GM12878 (cell line): ENCODE results near the gene PGK2. TPM values are rescaled to one million over a fixed set of nuclear protein-coding genes. Genes with fewer than 3 reads are reported as not detected.

Source experiments
- ATAC-seq: fragments of 200-7000 bp; cut with Tn5 transposase; 3 replicates; pipeline ENCODE4 v1.9.1; 2020; ENCODE audit warnings: mild to moderate bottlenecking, moderate library complexity
- BruUV-seq: library from RNA; stranded (reverse); fragments of 400-500 nt; replicated peaks from 2 replicates; lab custom pipeline; 2021; lab: Mats Ljungman, UMichigan
- CTCF ChIA-PET: fragments of 300-600 bp; sonication (Branson Sonifier 250); formaldehyde crosslinking; extraction: SDS; loops from one replicate; lab custom pipeline; 2021; ENCODE audit warnings: inconsistent platforms; lab: Yijun Ruan, JAX
- POLR2A ChIA-PET: fragments of 350-600 bp; formaldehyde crosslinking; extraction: SDS; loops from one replicate; lab custom pipeline; 2021; ENCODE audit warnings: inconsistent platforms; lab: Charles Lee
- RAD21 ChIA-PET: fragments of 300-600 bp; sonication (Branson Sonifier 250); formaldehyde crosslinking; loops from one replicate; lab custom pipeline; 2023; ENCODE audit warnings: antibody characterized with exemption; ENCODE audit not compliant: unreplicated experiment; lab: Charles Lee
- SMC1A ChIA-PET: fragments of 300-600 bp; sonication (Branson Sonifier 250); formaldehyde crosslinking; loops from one replicate; lab custom pipeline; 2023; ENCODE audit not compliant: unreplicated experiment, uncharacterized antibody; lab: Charles Lee
- DNase-seq: peaks from one replicate; pipeline ENCODE4 v3.0.0-alpha.2; 2011; ENCODE audit warnings: low read depth, low spot score
- FAIRE-seq: peaks from 3 replicates; lab custom pipeline; 2011; peaks lifted over from hg19 to GRCh38; lab: Jason Lieb, UNC
- H2AFZ ChIP-seq: 2 replicates; pipeline ENCODE4 v1.6.0; 2011; ENCODE audit warnings: low read depth, low read length, control low read depth; ENCODE audit not compliant: control insufficient read depth
- H3K27ac ChIP-seq: 2 replicates; pipeline ENCODE4 v1.5.1; 2011; ENCODE audit warnings: control low read depth; ENCODE audit not compliant: control insufficient read depth, insufficient read depth
- H3K27me3 ChIP-seq, 2 experiments: replicated peaks in 1 of 2; 2 replicates each; pipeline versions ENCODE4 v1.6.0 to v1.6.1; 2011; ENCODE audit warnings: low read length in 1 of 2; ENCODE audit not compliant: control insufficient read depth in 2 of 2, insufficient read depth in 2 of 2
- H3K36me3 ChIP-seq, 2 experiments: 2 replicates each; pipeline ENCODE4 v1.5.1; 2011; ENCODE audit warnings: low read length in 1 of 2; ENCODE audit not compliant: control insufficient read depth in 2 of 2, insufficient read depth in 2 of 2
- H3K4me1 ChIP-seq: 2 replicates; pipeline ENCODE4 v1.6.1; 2011; ENCODE audit warnings: mild to moderate bottlenecking, low read length, moderate library complexity, mixed read lengths; ENCODE audit not compliant: control insufficient read depth, insufficient read depth
- H3K4me2 ChIP-seq: 2 replicates; pipeline ENCODE4 v1.6.0; 2011; ENCODE audit warnings: control low read depth; ENCODE audit not compliant: control insufficient read depth, insufficient read depth
- H3K4me3 ChIP-seq: fragments of 200-600 bp; sonication (generic); 2 replicates; pipeline ENCODE4 v1.5.1; 2016
- H3K79me2 ChIP-seq: 2 replicates; pipeline ENCODE4 v1.6.0; 2011; ENCODE audit warnings: low read length; ENCODE audit not compliant: control insufficient read depth, insufficient read depth
- H3K9ac ChIP-seq: 2 replicates; pipeline ENCODE4 v1.8.0; 2011; ENCODE audit warnings: low read length, control low read depth, mixed read lengths; ENCODE audit not compliant: control insufficient read depth, insufficient read depth
- H3K9me3 ChIP-seq: replicated peaks from 3 replicates; pipeline ENCODE4 v1.5.1; 2011; ENCODE audit warnings: mild to moderate bottlenecking, low read length; ENCODE audit not compliant: control insufficient read depth, insufficient read depth
- H4K20me1 ChIP-seq: 2 replicates; pipeline ENCODE4 v1.6.0; 2011; ENCODE audit not compliant: control insufficient read depth, insufficient read depth
- NFXL1 ChIP-seq: fragments of 450-650 bp; IDR thresholded peaks from 2 replicates; pipeline ENCODE4 v1.6.1; 2017; ENCODE audit warnings: antibody characterized with exemption, mild to moderate bottlenecking, borderline replicate concordance
- WGBS: methylation state at CpG from one replicate; pipeline ENCODE4 v1.1.6; 2016; ENCODE audit warnings: low lambda C conversion rate; ENCODE audit not compliant: insufficient replicate concordance, insufficient coverage; ENCODE audit errors: missing lambda C conversion rate; 5-methylcytosine and 5-hydroxymethylcytosine counted together
- in situ Hi-C: fragments of 300-500 bp; cut with MboI; formaldehyde crosslinking; loops from 9 replicates; pipeline ENCODE4 v1.14.3; 2018; ENCODE audit warnings: mixed read lengths
- intact Hi-C: fragments of 100-400 bp; cut with micrococcal nuclease; formaldehyde crosslinking; loops from one replicate; pipeline ENCODE4 v1.14.2; 2022; ENCODE audit not compliant: unreplicated experiment
- polyA plus RNA-seq, 11 experiments: library from polyadenylated mRNA; depleted of rRNA in 4 of 11; unstranded in 6 of 11; stranded (reverse) in 5 of 11; fragments of >200 nt; fragmentation: Nextera tagmentation in 4 of 11; fragmentation: Illumina TruSeq in 1 of 11; extraction: Ambion mirVana in 4 of 11; extraction: Trizol in 1 of 11; gene quantifications; 1 replicate in 1 of 11; 2 replicates in 10 of 11; pipeline versions ENCODE4 v1.2.1 to v1.2.3, GENCODE V29; 2011 to 2016; ENCODE audit warnings: inconsistent platforms in 2 of 11, missing spikeins in 2 of 11, low read depth in 1 of 11
- total RNA-seq, 4 experiments: library from RNA; depleted of rRNA in 3 of 4; stranded (reverse); fragments of >200 nt in 3 of 4; fragmentation: Illumina TruSeq in 1 of 4; extraction: Trizol in 1 of 4; gene quantifications; 2 replicates each; pipeline versions ENCODE4 v1.2.1 to v1.2.3, GENCODE V29; 2013 to 2021

PGK2 gene
- total and polyA plus RNA-seq, 10 of the 15 experiments (the other 5 are each of a cell fraction or from before 2014, with no cell fraction given): not detected

- no peaks in the 10 kb centered on the region for H3K4me1 ChIP-seq
- FAIRE-seq (no peak), DNase-seq (no peak), ATAC-seq (no peak)
- H3K4me2 ChIP-seq: no peak overlapping the region
- intact Hi-C loops (no loop called here), in situ Hi-C loops (no loop called here)
- TF ChIP-seq NFXL1: no peak
- WGBS: 18% methylated on average over 4 of the region's 4 CpGs
- SMC1A ChIA-PET: no interaction called here
- RAD21 ChIA-PET: no interaction called here
- no peaks in the 10 kb centered on the region for H3K36me3 ChIP-seq
- no peaks in the 10 kb centered on the region for H3K9me3 ChIP-seq
- no peak overlapping the region for H2AFZ ChIP-seq
- no TSS peak for BruUV-seq
- H3K9ac ChIP-seq: no peak overlapping the region
- POLR2A ChIA-PET: no interaction called here
- no peaks in the 10 kb centered on the region for H3K79me2 ChIP-seq
- no peak overlapping the region for H3K4me3 ChIP-seq
- H3K27me3 ChIP-seq: no peaks in the 10 kb centered on the region
- no peak overlapping the region for H3K27ac ChIP-seq
- CTCF ChIA-PET: interaction anchor here (1.6 kb wide), 1 partner anchor 11 kb away, joined by 3 read pairs; no protein-coding TSS in a partner anchor
- H4K20me1 ChIP-seq: no peaks in the 10 kb centered on the region
Observed at GRCh38 chr6:49736017-49736508, 51.0 kb downstream of the PGK2 start.

Other genes starting within 250 kb of the PGK2 start
Only the 7 nearest of the 8 such genes appear.
- gene RHAG, start 150.4 kb downstream of the PGK2 start, total RNA-seq (2014; rRNA removed): not detected in 2 replicates
- gene RHAG, start 150.4 kb downstream of the PGK2 start, total RNA-seq (2014; rRNA removed; fragmentation: Illumina TruSeq; extraction: Trizol): not detected in 2 replicates
- 0.18 and 0.32 TPM in 2 replicates for gene RHAG, start 150.4 kb downstream of the PGK2 start, total RNA-seq (2021)
- gene RHAG, start 150.4 kb downstream of the PGK2 start, polyA plus RNA-seq (2011; rRNA removed): 0.04 TPM in 1 of 2 replicates, not detected in the other
- gene RHAG, start 150.4 kb downstream of the PGK2 start, polyA plus RNA-seq (2014; fragmentation: Illumina TruSeq; extraction: Trizol): not detected in 2 replicates
- under 1 TPM; 0.08 to 0.11 TPM for gene RHAG, start 150.4 kb downstream of the PGK2 start, polyA plus RNA-seq (2014; fragmentation: Nextera tagmentation; extraction: Ambion mirVana)
- 0.06 TPM in 1 of 2 replicates, not detected in the other for gene RHAG, start 150.4 kb downstream of the PGK2 start, polyA plus RNA-seq (2014; rRNA removed)
- gene RHAG, start 150.4 kb downstream of the PGK2 start, polyA plus RNA-seq (2016; fragmentation: Nextera tagmentation; extraction: Ambion mirVana): not detected
- gene CRISP2, start 73.7 kb downstream of the PGK2 start, total RNA-seq (2014; rRNA removed): not detected in 2 replicates
- not detected in 2 replicates for gene CRISP2, start 73.7 kb downstream of the PGK2 start, total RNA-seq (2014; rRNA removed; fragmentation: Illumina TruSeq; extraction: Trizol)
- not detected in 2 replicates for gene CRISP2, start 73.7 kb downstream of the PGK2 start, total RNA-seq (2021)
- not detected in 2 replicates for gene CRISP2, start 73.7 kb downstream of the PGK2 start, polyA plus RNA-seq (2011; rRNA removed)
- not detected in 2 replicates for gene CRISP2, start 73.7 kb downstream of the PGK2 start, polyA plus RNA-seq (2014; fragmentation: Illumina TruSeq; extraction: Trizol)
- gene CRISP2, start 73.7 kb downstream of the PGK2 start, polyA plus RNA-seq (2014; fragmentation: Nextera tagmentation; extraction: Ambion mirVana): not detected
- not detected in 2 replicates for gene CRISP2, start 73.7 kb downstream of the PGK2 start, polyA plus RNA-seq (2014; rRNA removed)
- gene CRISP2, start 73.7 kb downstream of the PGK2 start, polyA plus RNA-seq (2016; fragmentation: Nextera tagmentation; extraction: Ambion mirVana): not detected
- not detected in 2 replicates for gene CRISP3, start 42.9 kb downstream of the PGK2 start, total RNA-seq (2014; rRNA removed)
- not detected in 2 replicates for gene CRISP3, start 42.9 kb downstream of the PGK2 start, total RNA-seq (2014; rRNA removed; fragmentation: Illumina TruSeq; extraction: Trizol)
- not detected in 2 replicates for gene CRISP3, start 42.9 kb downstream of the PGK2 start, total RNA-seq (2021)
- gene CRISP3, start 42.9 kb downstream of the PGK2 start, polyA plus RNA-seq (2011; rRNA removed): not detected in 2 replicates
- gene CRISP3, start 42.9 kb downstream of the PGK2 start, polyA plus RNA-seq (2014; fragmentation: Illumina TruSeq; extraction: Trizol): not detected in 2 replicates
- not detected for gene CRISP3, start 42.9 kb downstream of the PGK2 start, polyA plus RNA-seq (2014; fragmentation: Nextera tagmentation; extraction: Ambion mirVana)
- gene CRISP3, start 42.9 kb downstream of the PGK2 start, polyA plus RNA-seq (2014; rRNA removed): not detected in 2 replicates
- gene CRISP3, start 42.9 kb downstream of the PGK2 start, polyA plus RNA-seq (2016; fragmentation: Nextera tagmentation; extraction: Ambion mirVana): not detected
- gene CRISP1, start 79.2 kb upstream of the PGK2 start, total RNA-seq (2014; rRNA removed): not detected in 2 replicates
- not detected in 2 replicates for gene CRISP1, start 79.2 kb upstream of the PGK2 start, total RNA-seq (2014; rRNA removed; fragmentation: Illumina TruSeq; extraction: Trizol)
- not detected in 2 replicates for gene CRISP1, start 79.2 kb upstream of the PGK2 start, total RNA-seq (2021)
- gene CRISP1, start 79.2 kb upstream of the PGK2 start, polyA plus RNA-seq (2011; rRNA removed): not detected in 2 replicates
- not detected in 2 replicates for gene CRISP1, start 79.2 kb upstream of the PGK2 start, polyA plus RNA-seq (2014; fragmentation: Illumina TruSeq; extraction: Trizol)
- gene CRISP1, start 79.2 kb upstream of the PGK2 start, polyA plus RNA-seq (2014; fragmentation: Nextera tagmentation; extraction: Ambion mirVana): not detected
- not detected in 2 replicates for gene CRISP1, start 79.2 kb upstream of the PGK2 start, polyA plus RNA-seq (2014; rRNA removed)
- not detected for gene CRISP1, start 79.2 kb upstream of the PGK2 start, polyA plus RNA-seq (2016; fragmentation: Nextera tagmentation; extraction: Ambion mirVana)
- gene DEFB114, start 176.9 kb upstream of the PGK2 start, total RNA-seq (2014; rRNA removed): not detected in 2 replicates
- gene DEFB114, start 176.9 kb upstream of the PGK2 start, total RNA-seq (2014; rRNA removed; fragmentation: Illumina TruSeq; extraction: Trizol): not detected in 2 replicates
- not detected in 2 replicates for gene DEFB114, start 176.9 kb upstream of the PGK2 start, total RNA-seq (2021)
- not detected in 2 replicates for gene DEFB114, start 176.9 kb upstream of the PGK2 start, polyA plus RNA-seq (2011; rRNA removed)
- gene DEFB114, start 176.9 kb upstream of the PGK2 start, polyA plus RNA-seq (2014; fragmentation: Illumina TruSeq; extraction: Trizol): not detected in 2 replicates
- gene DEFB114, start 176.9 kb upstream of the PGK2 start, polyA plus RNA-seq (2014; fragmentation: Nextera tagmentation; extraction: Ambion mirVana): not detected
- gene DEFB114, start 176.9 kb upstream of the PGK2 start, polyA plus RNA-seq (2014; rRNA removed): not detected in 2 replicates
- not detected for gene DEFB114, start 176.9 kb upstream of the PGK2 start, polyA plus RNA-seq (2016; fragmentation: Nextera tagmentation; extraction: Ambion mirVana)
- not detected in 2 replicates for gene DEFB113, start 182.3 kb upstream of the PGK2 start, total RNA-seq (2014; rRNA removed)
- gene DEFB113, start 182.3 kb upstream of the PGK2 start, total RNA-seq (2014; rRNA removed; fragmentation: Illumina TruSeq; extraction: Trizol): not detected in 2 replicates
- gene DEFB113, start 182.3 kb upstream of the PGK2 start, total RNA-seq (2021): not detected in 2 replicates
- gene DEFB113, start 182.3 kb upstream of the PGK2 start, polyA plus RNA-seq (2011; rRNA removed): not detected in 2 replicates
- gene DEFB113, start 182.3 kb upstream of the PGK2 start, polyA plus RNA-seq (2014; fragmentation: Illumina TruSeq; extraction: Trizol): not detected in 2 replicates
- not detected for gene DEFB113, start 182.3 kb upstream of the PGK2 start, polyA plus RNA-seq (2014; fragmentation: Nextera tagmentation; extraction: Ambion mirVana)
- not detected in 2 replicates for gene DEFB113, start 182.3 kb upstream of the PGK2 start, polyA plus RNA-seq (2014; rRNA removed)
- not detected for gene DEFB113, start 182.3 kb upstream of the PGK2 start, polyA plus RNA-seq (2016; fragmentation: Nextera tagmentation; extraction: Ambion mirVana)
- gene DEFB110, start 234.7 kb upstream of the PGK2 start, total RNA-seq (2014; rRNA removed): not detected in 2 replicates
- gene DEFB110, start 234.7 kb upstream of the PGK2 start, total RNA-seq (2014; rRNA removed; fragmentation: Illumina TruSeq; extraction: Trizol): not detected in 2 replicates
- gene DEFB110, start 234.7 kb upstream of the PGK2 start, total RNA-seq (2021): not detected in 2 replicates
- not detected in 2 replicates for gene DEFB110, start 234.7 kb upstream of the PGK2 start, polyA plus RNA-seq (2011; rRNA removed)
- not detected in 2 replicates for gene DEFB110, start 234.7 kb upstream of the PGK2 start, polyA plus RNA-seq (2014; fragmentation: Illumina TruSeq; extraction: Trizol)
- gene DEFB110, start 234.7 kb upstream of the PGK2 start, polyA plus RNA-seq (2014; fragmentation: Nextera tagmentation; extraction: Ambion mirVana): not detected
- gene DEFB110, start 234.7 kb upstream of the PGK2 start, polyA plus RNA-seq (2014; rRNA removed): not detected in 2 replicates
- not detected for gene DEFB110, start 234.7 kb upstream of the PGK2 start, polyA plus RNA-seq (2016; fragmentation: Nextera tagmentation; extraction: Ambion mirVana)